GM18526 (cell line): ENCODE results near the gene TMEM154.

Experiments used
- POLR2A ChIP-seq: IDR thresholded peaks from 3 replicates; pipeline ENCODE4 v1.6.1; 2011; ENCODE audit not compliant: insufficient read length; ENCODE audit errors: extremely low read depth

The TMEM154 gene

GRCh38 chr4:152680988-152681603 lies 1.3 kb upstream of the TMEM154 start:
- TF ChIP-seq POLR2A, result no peak

GRCh38 chr4:152678841-152679240 lies 956 bp downstream of the TMEM154 start:
- no peak for TF ChIP-seq POLR2A

GRCh38 chr4:152677117-152677516 lies 2.7 kb downstream of the TMEM154 start:
- no peak for TF ChIP-seq POLR2A

- TF ChIP-seq POLR2A, result no peak
Measured at GRCh38 chr4:152676052-152676854, 3.5 kb downstream of the TMEM154 start.

- TF ChIP-seq POLR2A, result no peak
Measured at GRCh38 chr4:152674359-152674758, 5.4 kb downstream of the TMEM154 start.

- TF ChIP-seq POLR2A, result no peak
Measured at GRCh38 chr4:152673489-152673888, 6.3 kb downstream of the TMEM154 start.

- no peak for TF ChIP-seq POLR2A
Measured at GRCh38 chr4:152672206-152673092, 7.3 kb downstream of the TMEM154 start.

GRCh38 chr4:152668338-152668964 lies 11.3 kb downstream of the TMEM154 start:
- TF ChIP-seq POLR2A, result no peak

GRCh38 chr4:152667781-152668180 lies 12.0 kb downstream of the TMEM154 start:
- TF ChIP-seq POLR2A, result no peak

GRCh38 chr4:152666946-152667345 lies 12.9 kb downstream of the TMEM154 start:
- no peak for TF ChIP-seq POLR2A

- TF ChIP-seq POLR2A, result no peak
Measured at GRCh38 chr4:152665691-152666395, 14.0 kb downstream of the TMEM154 start.

- no peak for TF ChIP-seq POLR2A
Measured at GRCh38 chr4:152663203-152664066, 16.4 kb downstream of the TMEM154 start.

GRCh38 chr4:152661649-152662048 lies 18.1 kb downstream of the TMEM154 start:
- TF ChIP-seq POLR2A, result no peak

- TF ChIP-seq POLR2A, result no peak
Measured at GRCh38 chr4:152660526-152660925, 19.3 kb downstream of the TMEM154 start.
